ENCODE data around the gene PZP.
"Not testable (repeated sequence)": the region's sequence is repeated elsewhere in the genome, so short reads cannot be mapped to it uniquely, and the experiment has no call there.

PZP gene

DNA sequence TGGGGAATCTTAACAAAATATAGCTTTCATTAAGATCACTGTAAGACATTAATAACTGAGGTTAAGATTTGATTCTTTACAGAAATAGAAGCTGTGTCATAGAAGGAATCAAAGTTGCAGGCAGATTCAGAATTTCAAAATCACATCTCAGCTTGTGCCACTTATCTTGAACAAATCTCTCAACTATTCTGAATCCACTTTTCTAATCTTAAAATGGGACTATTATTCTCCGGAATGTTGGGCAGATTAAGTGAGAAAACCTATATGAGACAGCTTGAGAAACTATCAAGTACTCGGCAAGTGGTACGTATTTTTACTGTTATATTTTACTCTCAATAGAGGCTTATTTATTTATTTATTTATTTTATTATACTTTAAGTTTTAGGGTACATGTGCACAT, 28.4 kb downstream of the PZP start:
- no peak for DNase-seq

GRCh38 chr12:9169979-9170634, 38.1 kb downstream of the PZP start:
- DNase-seq, result no peak

DNA sequence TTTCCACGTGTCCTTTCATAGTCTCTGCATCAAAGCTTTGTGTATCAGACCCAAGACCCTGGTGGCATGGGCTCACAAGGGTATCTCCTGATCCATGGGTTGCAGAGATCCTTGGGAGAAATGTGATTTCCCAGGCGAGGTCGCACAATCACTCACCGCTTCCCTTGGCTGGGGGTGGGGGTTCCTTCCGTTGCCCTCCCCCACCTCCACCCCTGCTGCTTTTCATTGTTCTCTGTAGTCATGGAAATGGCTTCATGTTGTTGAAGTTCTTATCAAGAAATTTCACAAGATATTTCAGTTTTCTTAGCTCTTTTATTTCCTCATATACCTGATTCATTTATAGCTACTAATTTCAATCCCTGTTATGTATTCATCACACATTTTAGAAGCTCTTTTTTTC, 40.9 kb downstream of the PZP start:
- not testable (repeated sequence) for DNase-seq

GRCh38 chr12:9163392-9163791, 44.8 kb downstream of the PZP start:
- DNase-seq, result no peak

DNA sequence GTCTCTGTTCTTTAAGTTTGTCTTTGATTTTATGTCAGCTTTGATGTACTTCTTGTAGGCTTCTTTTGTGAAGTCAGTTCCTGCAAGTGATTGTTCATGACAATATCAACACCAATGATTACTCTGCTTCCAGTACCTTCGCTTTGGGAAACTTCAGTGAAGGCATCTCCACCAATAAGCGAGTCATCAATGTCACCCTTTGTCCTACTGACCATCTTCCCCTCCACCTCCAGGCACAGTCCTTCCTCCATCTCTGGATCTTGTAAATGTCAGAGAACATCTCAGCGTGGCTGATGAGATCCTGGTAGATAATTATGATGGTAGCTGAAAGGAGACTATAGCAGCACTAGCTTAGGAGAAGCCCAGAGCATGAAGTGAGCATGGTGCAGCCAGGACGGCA, 52.1 kb downstream of the PZP start:
- no peak for DNase-seq

DNA sequence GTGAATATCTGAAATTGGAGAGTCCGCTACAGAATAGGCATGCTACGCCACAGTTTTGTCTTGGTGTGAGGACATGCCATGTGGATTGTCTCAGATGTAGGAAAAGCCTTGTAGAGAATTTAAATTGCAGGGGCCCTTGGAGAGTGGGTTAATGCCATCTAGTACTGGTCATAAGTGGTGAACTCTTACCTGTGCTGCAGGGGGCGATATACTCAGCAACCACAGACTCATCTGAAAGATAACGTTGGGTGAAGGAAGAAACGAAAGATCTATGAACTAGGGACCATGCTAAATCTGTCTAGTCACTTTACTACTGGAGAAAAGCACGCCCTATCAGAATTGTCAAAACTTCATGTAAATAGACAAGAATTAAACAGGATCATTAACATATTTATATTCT, 58.8 kb downstream of the PZP start:
- DNase-seq, result no peak

DNA sequence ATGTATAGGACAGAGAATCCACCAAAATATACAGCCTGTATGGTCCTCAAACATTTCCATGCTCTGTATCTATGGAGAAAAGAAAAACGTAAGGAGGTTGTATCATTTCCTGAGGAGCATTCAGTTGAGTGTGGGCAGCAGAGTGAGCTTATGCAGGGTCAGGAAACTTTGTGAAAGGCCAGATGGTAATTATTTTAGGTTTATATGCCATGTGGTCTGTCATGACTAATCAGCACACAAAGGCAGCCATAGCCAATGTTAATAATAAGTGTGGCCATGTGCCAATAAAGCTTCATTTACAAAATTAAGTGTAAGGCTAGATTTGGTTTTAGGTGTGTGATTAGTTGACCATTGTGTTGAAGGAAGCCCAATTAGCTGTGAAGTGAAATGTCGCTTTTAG, 59.3 kb downstream of the PZP start:
- no peak for DNase-seq

DNA sequence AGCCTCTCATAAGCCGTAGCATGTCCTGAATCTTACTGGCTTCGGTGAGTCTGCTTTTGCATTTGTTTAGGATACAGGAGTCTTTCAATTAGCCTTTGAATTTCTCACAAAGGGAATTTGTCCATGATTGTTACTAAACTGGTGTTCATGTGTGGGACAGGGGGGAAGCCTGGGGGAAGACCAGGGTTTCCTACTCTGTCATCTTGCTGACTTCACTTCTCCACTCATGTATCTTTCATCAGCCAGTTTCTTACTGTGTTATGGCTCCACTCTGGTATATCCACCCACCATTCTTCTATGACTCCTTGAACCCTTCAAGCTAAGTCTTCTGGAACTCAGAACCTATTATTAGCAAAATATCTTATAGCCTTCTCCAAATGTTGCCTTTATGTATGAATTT, 60.7 kb downstream of the PZP start:
- DNase-seq, result no peak

DNA sequence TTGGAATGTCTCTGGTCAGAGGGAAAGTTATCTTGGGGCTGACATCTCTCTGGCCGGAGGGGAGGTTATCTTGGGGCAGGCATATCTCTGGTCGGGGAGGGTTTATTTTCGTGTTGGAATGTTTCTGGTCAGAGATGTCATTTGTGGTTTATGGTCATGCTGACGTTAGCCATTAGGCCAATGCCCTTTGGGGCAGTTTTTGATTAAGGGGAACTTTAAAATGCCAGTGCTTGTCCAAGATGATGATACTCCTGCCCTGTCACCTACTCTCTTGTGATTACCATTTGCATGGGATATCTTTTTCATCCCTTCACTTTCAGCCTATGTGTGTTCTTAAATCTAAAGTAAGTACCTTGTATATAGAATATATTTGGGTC, 63.5 kb downstream of the PZP start:
- no peak for DNase-seq

DNA sequence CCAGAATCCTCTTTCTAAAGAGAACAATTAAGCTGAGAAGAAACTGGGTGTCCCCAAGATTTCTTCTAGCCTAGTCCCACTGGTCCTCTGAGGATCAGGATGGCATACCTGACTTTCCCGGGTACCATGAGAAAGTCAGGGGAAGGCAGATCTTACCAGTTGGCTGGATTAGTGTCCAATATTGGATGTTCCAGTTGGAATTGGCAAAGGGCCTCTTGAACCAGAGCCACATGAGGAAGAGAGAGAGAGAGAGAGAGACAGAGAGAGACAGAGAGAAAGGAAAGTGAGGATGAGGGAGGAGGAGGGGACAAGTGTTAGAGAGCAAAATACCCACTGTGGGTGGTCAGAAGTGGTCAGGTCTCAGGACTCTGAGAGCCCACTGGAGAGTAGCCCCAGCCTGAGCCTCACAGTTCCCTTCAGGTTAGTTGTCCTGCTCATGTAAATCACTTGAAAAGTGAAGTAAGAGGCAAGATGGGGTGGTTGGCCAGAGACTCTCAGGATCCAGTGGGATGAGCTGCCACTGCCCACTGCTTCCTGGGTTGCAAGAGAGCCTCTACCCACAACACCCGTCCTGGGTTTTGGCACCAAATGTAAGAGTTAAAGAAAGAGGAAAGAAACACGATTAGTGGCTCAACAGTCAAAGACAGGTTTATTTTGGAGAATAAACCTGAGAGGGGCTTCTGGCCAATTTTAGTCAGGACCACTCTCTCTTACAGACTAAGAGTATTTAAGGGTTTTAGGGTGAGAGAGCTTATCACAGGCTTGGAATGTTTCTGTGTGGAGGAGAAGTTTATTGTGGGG, 64.1 kb downstream of the PZP start:
- DNase-seq, result no peak

DNA sequence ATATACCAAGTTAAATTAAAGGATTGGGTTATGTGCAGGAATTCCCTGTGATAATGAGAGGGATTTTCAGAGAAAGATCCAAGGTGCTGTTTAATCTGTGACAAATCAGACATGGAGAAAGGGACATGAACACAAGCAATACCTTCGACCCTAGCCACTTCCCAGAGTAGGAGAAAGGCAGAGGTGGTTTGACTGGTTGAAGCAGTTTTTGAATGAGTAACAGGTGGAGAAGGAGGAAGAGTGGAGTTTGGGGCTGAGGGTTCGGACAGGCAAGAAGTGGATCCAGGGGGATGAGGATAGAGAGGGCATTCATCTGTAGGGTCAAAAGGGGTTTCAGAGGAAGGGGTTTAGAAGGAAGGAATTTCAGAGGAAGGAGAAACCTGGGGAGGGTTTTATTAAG, 65.1 kb downstream of the PZP start:
- no peak for DNase-seq

GRCh38 chr12:9139588-9140290, 68.5 kb downstream of the PZP start:
- not testable (repeated sequence) for DNase-seq

DNA sequence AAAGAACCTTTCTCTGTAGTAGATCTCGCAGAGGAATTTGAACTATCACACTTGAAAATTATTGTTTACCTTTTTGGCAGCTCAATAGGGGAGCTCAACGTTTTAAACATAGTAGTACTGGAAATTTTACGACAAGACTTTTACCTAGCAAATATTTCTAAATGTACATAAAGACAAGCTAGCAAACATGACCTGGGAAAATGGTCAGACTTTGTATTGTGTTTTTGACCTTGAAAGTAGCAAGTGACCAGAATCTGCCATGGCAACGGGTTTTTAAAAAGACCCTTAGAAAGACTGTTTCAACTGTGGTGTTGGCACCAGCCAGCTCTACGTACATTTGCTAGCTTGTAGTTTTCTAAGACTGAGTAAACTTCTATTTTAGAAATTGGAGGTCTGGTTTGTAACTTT, 72.3 kb downstream of the PZP start:
- DNase-seq, result no peak

DNA sequence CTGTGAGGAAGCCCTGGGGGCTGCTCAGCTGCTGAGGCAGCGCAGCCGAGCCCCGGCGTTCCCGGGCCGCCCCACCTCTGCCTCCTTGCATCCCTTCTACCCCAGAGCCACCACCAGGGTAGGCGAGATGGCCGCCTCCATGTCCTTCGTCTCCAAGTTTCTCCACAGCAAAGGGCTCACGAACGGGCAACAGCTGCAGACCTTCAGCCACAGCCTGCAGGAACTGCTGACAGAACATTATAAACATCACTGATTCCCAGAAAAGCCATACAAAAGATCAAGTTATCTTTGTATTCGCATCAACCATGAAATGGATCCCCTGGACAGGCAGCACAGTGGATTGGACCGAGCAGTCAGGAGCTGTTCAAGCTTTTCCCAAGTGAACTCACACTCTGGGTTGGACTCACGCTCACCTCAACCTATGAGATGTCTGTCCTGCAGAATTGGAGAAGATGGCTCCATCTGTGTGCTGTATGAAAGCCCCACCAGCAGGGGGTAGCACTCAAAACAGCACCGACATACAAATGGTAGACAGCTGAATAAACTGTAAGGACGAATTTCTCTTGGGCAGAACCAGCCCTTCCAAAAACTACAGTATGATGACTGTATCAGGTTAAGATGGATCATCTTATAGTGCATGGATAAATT, 73.1 kb downstream of the PZP start:
- no peak for DNase-seq

- DNase-seq, result no peak
These were observed 74.8 kb downstream of the PZP start for GRCh38 chr12:9133216-9133916.

- no peak for DNase-seq
These were observed 76.1 kb downstream of the PZP start for GRCh38 chr12:9132008-9132535.

GRCh38 chr12:9130244-9130643, 78.0 kb downstream of the PZP start:
- no peak for DNase-seq

GRCh38 chr12:9127936-9128663, 80.1 kb downstream of the PZP start:
- DNase-seq, result no peak

DNA sequence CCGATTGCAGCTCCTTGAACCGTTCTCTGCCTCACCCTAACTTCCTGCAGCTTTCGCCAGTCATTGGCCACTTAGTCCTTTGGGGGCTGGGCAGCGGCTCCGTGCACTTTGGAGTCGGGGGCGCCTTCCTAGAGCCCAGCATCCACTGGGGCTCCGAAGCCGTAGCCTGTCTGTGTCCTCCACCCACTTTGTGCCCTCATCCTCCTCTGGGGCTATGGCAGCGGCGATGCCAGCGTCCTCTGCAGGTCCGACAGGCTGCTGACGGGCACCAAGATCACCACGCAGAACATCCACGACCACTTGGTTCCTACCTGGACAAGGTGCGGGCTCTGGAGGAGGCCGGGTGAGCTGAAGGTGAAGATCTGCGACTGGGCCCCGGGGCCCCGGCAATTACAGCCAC, 80.7 kb downstream of the PZP start:
- DNase-seq, result no peak

DNA sequence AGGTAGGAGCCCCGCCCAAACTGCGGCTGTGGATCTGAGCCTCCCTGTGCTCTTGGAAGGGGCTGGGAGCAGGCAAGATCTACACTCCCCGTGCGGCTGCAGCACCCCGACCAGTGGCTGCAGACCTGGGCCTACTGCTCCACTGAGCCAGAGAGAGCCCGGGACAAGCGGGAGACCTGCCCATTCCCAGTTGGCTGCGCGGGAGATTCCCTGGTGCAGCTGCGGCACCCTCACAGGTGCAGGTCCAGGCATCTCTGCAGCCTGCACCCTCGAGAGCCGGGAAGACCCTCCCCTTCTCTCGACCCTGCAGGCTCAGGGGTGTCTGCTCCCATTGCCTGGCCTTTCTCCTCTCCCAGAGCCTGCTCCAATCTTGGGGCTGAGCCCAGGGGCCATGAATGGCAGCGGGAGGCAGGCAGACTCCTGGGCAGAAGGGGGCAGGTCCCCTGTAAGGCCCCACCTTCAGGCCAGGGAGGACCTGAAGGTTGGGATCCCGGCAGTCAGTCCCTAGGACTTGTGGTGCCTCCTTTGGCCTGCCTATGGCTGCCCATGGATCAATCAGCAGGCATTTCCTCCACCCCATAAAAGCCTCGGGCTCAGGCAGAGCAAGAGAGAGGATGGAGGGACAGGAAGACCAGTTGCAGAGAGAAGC, 83.7 kb downstream of the PZP start:
- DNase-seq, result no peak

- no peak for DNase-seq
These were observed 84.3 kb downstream of the PZP start for GRCh38 chr12:9123781-9124382.
